Measurements from ENCODE around the gene ANKRD44.

Gene ANKRD44

GRCh38 chr2:197281421-197281820, 29.2 kb downstream of the ANKRD44 start:
- no peak overlapping the region for H3K27ac ChIP-seq
- H3K4me3 ChIP-seq, result no peak overlapping the region
- no peak for DNase-seq (ENCODE audit: low spot score)
- TF ChIP-seq, protein P1, sequence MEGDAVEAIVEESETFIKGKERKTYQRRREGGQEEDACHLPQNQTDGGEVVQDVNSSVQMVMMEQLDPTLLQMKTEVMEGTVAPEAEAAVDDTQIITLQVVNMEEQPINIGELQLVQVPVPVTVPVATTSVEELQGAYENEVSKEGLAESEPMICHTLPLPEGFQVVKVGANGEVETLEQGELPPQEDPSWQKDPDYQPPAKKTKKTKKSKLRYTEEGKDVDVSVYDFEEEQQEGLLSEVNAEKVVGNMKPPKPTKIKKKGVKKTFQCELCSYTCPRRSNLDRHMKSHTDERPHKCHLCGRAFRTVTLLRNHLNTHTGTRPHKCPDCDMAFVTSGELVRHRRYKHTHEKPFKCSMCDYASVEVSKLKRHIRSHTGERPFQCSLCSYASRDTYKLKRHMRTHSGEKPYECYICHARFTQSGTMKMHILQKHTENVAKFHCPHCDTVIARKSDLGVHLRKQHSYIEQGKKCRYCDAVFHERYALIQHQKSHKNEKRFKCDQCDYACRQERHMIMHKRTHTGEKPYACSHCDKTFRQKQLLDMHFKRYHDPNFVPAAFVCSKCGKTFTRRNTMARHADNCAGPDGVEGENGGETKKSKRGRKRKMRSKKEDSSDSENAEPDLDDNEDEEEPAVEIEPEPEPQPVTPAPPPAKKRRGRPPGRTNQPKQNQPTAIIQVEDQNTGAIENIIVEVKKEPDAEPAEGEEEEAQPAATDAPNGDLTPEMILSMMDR (IDR thresholded peaks at IDR 0.05), result no peak

GRCh38 chr2:197280015-197280702, 30.4 kb downstream of the ANKRD44 start:
- no peak overlapping the region for H3K4me3 ChIP-seq
- no peak for DNase-seq (ENCODE audit: low spot score)
- H3K27ac ChIP-seq, result no peak overlapping the region
- TF ChIP-seq, protein P1 (IDR thresholded peaks at IDR 0.05), result no peak

DNA sequence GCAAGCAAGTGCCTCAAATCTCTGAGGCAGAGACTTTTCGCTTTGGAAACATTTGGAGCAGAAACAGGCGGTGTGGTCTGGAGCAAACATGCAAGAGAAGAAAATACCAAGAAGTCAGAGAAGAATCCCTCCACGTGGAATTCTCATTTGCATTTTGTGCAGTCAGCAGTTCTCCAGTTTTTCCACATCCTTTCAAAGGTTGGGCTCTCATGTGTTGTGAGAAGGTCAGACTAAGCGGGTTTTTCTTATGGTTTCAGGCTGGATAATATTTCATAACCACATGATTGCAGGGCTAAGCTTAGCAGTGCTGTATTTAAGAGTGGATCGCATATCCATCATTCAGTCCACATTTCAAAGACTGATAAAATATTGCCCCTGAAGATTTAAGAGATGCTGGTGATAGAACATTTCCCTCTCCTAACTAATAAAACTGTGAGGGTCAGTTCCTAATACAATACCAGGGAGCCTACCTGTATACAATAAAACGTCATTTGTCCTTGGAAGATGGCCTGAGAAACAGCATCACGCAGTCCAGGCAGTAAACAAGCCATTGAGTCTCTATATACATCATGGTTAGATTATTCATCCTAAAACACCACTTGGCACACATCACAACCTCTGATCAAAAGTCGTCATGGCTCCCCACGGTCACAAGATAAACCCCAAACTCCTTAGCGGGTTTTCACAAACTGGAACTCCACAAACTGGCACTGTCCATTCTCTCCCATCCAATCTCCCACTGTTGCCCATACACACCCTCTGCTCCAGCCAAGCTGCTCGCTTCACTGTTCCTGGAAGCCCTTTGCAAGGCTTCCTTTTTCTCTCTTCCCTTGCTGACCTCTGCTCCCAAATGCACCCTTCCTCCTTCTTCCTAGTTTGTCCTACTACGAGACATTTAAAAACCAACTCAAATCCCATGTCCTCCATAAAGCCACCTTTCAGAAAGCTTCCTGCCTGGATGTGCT, 31.5 kb downstream of the ANKRD44 start:
- no peak for DNase-seq (ENCODE audit: low spot score)
- Histone ChIP-seq H3K27ac (no peak overlapping the region), H3K4me3 (no peak overlapping the region)
- TF ChIP-seq, protein P1 (IDR thresholded peaks at IDR 0.05), result no peak

- DNase-seq (ENCODE audit: low spot score), result no peak
- H3K27ac ChIP-seq, result no peak overlapping the region
- H3K4me3 ChIP-seq, result no peak overlapping the region
- TF ChIP-seq, protein P1 (IDR thresholded peaks at IDR 0.05), result no peak
These were observed 32.8 kb downstream of the ANKRD44 start for GRCh38 chr2:197277794-197278193.

DNA sequence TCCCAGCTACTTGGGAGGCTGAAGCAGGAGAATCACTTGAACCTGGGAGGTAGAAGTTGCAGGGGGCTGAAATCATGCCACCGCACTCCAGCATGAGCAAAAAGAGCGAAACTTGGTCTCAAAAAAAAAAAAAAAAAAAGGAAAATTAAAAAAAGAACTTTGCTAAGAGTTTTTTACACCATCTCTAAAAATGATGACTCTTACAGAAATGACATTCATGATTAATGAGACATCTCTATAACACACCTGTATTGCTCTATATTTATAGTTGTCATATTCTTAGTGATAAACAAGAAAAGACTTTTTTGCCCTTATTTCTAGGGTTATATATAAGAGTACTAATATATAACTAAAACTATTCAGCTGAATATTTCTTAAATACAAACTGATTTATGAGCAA, 34.4 kb downstream of the ANKRD44 start:
- Histone ChIP-seq H3K4me3 (no peak overlapping the region), H3K27ac (no peak overlapping the region)
- no peak for DNase-seq (ENCODE audit: low spot score)
- TF ChIP-seq, protein P1 (IDR thresholded peaks at IDR 0.05), result no peak

DNA sequence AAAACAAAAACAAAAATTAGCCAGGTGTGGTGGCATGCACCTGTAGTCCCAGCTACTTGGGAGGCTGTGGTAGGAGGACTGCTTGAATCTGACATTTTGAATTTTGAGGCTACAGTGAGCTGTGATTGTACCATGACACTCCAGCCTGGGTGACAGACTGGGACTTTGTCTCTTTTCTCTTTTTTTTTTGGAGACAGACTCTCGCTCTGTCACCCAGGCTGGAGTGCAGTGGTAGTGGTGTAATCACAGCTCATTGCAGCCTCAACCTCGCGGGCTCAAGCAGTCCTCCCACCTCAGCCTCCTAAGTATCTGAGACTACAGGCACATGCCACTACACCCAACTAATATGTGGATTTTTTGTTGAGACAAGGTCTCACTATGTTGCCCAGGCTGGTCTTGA, 35.6 kb downstream of the ANKRD44 start:
- TF ChIP-seq, protein P1 (IDR thresholded peaks at IDR 0.05), result no peak
- H3K4me3 ChIP-seq, result no peak overlapping the region
- H3K27ac ChIP-seq, result no peak overlapping the region
- no peak for DNase-seq (ENCODE audit: low spot score)

Measured in coronary artery (tissue), 2 donors.